DMS 273 (cell line): Measurements from ENCODE around the gene ACSS1.

Source experiments
- DNase-seq: peaks from one replicate; lab custom pipeline; 2025; ENCODE audit not compliant: unreplicated experiment; lab: John Stamatoyannopoulos, UW

The ACSS1 gene

DNA sequence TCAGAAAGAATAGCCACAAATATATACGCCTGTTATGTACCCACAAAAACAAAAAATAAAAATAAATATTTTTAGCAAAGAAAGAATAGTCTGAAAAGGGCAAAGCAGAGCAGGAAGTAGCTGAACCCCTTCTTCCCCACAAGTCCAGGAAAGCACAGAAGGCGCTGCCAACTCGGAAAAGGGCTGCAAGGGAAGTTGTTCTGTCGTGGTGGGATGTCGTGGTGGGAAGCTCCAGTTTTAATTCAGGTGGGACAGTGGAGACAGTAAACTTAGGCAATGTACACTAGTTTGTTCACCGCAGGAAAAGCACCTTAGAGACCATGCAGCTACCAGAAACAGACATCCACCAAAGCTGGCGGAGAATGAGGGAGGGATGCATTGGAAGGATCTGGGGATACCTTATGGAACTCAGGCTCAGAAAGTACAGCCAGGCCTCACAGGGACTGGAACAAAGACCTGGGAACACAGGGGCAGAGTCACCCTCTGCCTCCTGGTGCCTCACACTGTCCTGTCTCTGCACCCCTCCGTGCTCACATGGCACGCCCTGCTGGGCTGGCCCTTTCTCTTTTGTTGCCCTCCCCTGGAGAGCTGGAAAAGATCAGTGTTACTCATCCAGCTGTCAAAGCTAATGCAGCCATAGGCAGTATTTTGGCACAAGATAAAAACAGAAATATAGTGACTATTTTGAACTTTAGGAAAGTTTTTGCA, 62.0 kb downstream of the ACSS1 start:
- DNase-seq = peak; percentile 26

GRCh38 chr20:24994470-24995368, 63.2 kb downstream of the ACSS1 start:
- DNase-seq = peak; percentile 89

GRCh38 chr20:24994186-24994465, 63.8 kb downstream of the ACSS1 start:
- no peak for DNase-seq

GRCh38 chr20:24993337-24994185, 64.4 kb downstream of the ACSS1 start:
- peak; percentile 73 for DNase-seq

- DNase-seq = peak; percentile 97
These were observed 65.3 kb downstream of the ACSS1 start, which contains the start of gene APMAP for GRCh38 chr20:24992487-24993205. Gene APMAP, minus strand, starts transcription at chr20:24992751. Its CDS starts 63 bp downstream, at chr20:24992688.

DNA sequence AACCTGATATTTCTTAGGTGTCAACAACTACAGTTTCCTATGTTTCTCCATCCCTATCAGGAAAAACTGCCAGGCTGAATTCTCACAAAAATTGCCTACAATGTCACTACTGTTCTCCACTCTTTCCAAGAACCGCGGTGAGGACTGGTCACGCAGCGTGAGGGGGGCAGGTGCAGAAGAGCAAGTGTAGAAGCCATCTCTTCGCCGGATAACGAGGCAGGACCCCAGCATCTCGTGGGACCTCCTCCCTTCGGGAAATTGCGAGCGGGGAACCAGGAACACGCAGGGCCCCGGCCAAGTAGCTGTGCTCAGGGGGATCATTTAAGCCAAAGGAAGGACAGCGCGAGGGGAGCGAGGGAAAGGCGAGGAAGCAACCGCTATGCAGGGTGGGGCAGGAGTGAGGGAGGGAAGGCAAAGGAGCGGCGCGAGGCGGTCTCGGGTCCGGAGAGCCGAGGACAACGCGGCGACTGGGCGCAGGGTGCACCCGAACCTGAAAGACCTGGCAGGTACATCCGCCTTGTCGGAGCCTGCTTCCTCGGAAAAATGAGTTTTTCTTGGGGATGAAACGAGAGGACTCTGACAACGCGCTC, 65.9 kb downstream of the ACSS1 start:
- DNase-seq = peak; percentile 65

DNA sequence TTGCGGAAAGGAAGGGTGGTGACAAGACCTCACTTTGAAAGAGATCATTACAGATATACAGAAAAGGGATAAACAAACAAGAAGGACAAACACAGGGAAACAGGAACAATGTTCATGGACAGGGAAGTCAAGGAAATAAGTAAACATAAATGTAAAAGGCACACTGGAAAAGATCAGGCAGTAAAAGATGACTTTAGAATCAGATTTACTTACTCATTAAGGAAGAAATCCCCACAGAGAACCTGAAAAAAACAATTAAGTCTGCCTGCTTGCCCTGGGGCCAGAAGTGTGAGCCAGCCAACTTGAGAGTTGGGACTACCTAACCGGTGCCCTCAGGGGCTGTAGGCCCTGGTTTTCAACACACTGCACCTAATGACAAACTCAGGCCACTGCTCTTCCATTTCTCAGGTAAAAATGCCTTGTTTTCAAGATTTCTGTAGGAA, 67.1 kb downstream of the ACSS1 start:
- DNase-seq = no peak

GRCh38 chr20:24989162-24989561, 68.8 kb downstream of the ACSS1 start:
- no peak for DNase-seq

GRCh38 chr20:24987873-24988835, 69.8 kb downstream of the ACSS1 start:
- no peak for DNase-seq

DNA sequence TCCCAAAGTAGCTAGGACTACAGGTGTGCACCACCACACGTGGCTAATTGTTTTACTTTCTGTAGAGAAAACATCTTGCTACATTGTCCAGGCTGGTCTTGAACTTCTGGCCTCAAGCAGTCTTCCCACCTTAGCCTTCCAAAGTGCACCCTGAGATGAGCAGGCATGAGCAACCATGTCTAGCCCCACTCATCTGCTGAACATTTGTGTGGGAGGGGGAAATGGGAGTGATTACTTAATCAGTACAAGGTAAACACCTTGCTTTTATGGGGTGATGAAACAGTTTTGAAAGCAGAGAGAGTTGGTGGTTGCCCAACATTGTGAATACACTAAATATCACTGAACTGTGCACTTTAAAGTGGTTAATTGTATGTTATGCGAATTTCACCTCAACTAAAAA, 70.7 kb downstream of the ACSS1 start:
- DNase-seq = no peak

DNA sequence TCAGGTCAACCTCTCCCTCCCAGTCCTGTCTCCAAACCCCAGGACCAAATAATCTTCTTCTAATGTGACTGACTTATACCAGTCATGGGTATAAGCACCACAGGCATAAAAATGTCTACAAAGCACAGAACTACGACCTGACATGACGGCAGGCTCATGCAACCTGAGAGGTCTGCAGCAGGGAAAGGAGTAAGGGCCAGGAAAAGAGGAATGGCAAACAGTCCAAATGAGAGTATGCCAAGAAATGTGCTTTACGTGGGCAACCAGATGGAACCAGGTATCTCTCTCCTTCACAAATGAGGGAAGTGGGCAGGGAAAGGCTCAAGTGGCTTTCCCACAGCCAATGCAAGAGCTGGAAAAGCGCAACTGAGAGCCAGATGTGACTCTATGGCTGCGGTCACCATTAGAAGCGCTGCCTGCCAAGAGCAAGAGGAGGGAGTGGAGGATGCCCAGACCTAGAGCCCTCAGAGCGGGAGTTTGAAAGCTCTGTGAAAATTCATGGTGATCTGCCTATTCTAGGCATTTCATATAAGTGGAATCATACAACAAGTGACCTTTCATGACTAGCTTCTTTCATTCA, 71.4 kb downstream of the ACSS1 start:
- no peak for DNase-seq

DNA sequence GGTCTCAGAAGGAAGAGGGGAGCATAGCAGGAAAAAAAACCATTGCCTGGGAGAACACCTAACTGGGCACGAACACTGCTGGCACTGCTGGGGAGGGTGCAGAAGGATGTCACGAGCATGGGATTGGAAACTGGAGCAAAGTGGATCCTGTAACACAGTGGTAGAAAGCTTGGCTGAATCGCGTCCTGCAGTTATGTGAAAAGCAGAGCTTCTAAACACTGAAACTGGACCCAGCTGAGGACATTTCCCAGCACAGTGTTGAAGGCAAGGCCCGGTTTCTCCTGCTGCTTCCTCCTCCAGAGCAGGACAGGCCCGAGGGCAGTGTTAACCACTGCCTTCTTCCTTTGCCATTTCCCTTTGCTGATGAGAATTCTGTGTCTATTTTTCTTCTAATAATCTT, 72.1 kb downstream of the ACSS1 start:
- no peak for DNase-seq

- no peak for DNase-seq
These were observed 72.8 kb downstream of the ACSS1 start for GRCh38 chr20:24984961-24985640.

DNA sequence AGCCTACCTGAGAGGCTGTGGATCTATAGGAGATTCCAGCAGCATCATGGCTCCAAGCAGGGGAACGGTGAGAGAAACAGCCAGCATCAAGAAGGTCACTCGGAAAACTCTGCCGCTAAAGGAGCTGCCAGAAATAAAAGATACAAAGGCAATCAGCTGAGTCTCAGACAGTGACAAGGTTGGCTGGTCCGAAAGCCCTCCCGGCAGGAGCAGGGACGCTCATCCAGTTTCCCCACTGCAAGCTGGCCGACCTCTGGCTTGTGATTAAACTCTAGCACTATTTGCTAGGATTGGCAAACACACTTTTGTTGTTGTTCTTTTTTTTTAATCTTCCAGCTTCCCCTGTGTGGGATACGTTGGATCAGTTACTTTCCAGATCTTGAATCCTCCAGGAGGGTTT, 74.0 kb downstream of the ACSS1 start:
- DNase-seq = no peak

DNA sequence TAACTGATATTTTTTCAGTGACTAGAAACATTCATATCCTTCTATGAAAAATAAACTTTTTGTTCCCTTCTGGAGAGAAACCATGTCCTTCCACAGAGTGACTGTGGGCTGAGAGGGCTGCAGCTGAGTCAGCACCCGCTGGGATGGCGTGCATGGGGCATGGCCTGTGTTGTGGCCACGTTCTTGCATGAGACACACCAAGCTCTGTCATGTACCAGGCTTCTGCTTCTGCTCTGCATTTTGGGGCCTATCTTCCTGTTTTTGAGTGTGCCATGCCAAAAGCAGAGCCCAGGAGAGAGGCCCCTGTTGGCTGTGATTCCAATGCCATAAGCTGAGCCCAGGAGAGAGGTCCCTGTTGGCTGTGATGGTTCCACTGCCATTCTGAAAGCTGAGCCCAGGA, 76.1 kb downstream of the ACSS1 start:
- no peak for DNase-seq

- DNase-seq = no peak
These were observed 76.7 kb downstream of the ACSS1 start for GRCh38 chr20:24981282-24981681.

DNA sequence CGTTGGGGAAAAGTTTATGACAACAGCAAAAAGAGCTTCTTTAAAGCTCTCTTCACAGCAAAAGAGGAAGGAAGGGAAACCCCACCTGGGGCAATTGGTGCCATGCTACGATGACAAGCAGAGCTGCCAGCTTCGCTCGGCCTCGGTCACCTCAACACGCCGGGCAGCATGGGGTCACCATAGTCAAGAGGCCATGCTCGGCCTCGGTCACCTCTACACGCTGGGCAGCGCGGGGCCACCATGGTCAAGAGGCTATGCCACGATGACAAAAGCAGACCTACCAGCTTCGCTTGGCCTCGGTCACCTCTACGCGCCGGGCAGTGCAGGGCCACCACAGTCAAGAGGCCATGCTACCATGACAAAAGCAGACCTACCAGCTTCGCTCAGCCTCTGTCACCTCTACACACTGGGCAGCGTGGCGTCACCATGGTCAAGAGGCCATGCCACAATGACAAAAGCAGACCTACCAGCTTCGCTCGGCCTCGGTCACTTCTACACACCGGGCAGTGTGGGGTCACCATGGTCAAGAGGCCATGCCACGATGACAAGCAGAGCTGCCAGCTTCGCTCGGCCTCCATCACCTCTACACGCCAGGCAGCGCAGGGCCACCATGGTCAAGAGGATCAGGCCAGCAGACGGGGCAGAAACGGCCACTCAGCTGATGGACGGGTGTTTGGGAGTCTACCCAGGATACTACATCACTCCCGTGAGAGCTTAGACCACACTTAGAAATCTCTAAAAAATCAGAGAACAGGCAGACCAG, 77.5 kb downstream of the ACSS1 start:
- DNase-seq = no peak
